ENCODE results near the gene SLX4.

GRCh38 chr16:3652373-3653195 lies 41.2 kb upstream of the SLX4 start:
- TF ChIP-seq, protein P1, sequence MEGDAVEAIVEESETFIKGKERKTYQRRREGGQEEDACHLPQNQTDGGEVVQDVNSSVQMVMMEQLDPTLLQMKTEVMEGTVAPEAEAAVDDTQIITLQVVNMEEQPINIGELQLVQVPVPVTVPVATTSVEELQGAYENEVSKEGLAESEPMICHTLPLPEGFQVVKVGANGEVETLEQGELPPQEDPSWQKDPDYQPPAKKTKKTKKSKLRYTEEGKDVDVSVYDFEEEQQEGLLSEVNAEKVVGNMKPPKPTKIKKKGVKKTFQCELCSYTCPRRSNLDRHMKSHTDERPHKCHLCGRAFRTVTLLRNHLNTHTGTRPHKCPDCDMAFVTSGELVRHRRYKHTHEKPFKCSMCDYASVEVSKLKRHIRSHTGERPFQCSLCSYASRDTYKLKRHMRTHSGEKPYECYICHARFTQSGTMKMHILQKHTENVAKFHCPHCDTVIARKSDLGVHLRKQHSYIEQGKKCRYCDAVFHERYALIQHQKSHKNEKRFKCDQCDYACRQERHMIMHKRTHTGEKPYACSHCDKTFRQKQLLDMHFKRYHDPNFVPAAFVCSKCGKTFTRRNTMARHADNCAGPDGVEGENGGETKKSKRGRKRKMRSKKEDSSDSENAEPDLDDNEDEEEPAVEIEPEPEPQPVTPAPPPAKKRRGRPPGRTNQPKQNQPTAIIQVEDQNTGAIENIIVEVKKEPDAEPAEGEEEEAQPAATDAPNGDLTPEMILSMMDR (IDR thresholded peaks at IDR 0.05) = no peak
- no peak for TF ChIP-seq POLR2A (IDR thresholded peaks at IDR 0.05)

All from lower leg skin (tissue), 3 donors.